HEK293 (cell line): ENCODE results near the gene FAM120C.

Source experiments
- CTCF ChIP-seq: fragments of 450-650 bp; formaldehyde crosslinking; IDR thresholded peaks from 2 replicates; pipeline ENCODE4 v1.5.1; 2016; ENCODE audit warnings: missing biosample characterization, missing genetic modification characterization
- SALL2 ChIP-seq: fragments of 450-650 bp; formaldehyde crosslinking; IDR thresholded peaks from 2 replicates; pipeline ENCODE4 v1.5.0; 2017; ENCODE audit warnings: missing biosample characterization, mild to moderate bottlenecking, missing genetic modification characterization, borderline replicate concordance
- ZNF133 ChIP-seq: fragments of 450-650 bp; formaldehyde crosslinking; IDR thresholded peaks from 2 replicates; pipeline ENCODE4 v1.5.1; 2016; ENCODE audit warnings: missing biosample characterization, missing genetic modification characterization
- ZNF354C ChIP-seq: fragments of 450-650 bp; formaldehyde crosslinking; IDR thresholded peaks from 2 replicates; pipeline ENCODE4 v1.5.1; 2016; ENCODE audit warnings: missing biosample characterization, missing genetic modification characterization, low read depth, borderline replicate concordance
- ZNF791 ChIP-seq: fragments of 450-650 bp; formaldehyde crosslinking; IDR thresholded peaks from 2 replicates; pipeline ENCODE4 v1.5.1; 2016; ENCODE audit warnings: missing biosample characterization, missing genetic modification characterization
- ZNF792 ChIP-seq: fragments of 450-650 bp; formaldehyde crosslinking; IDR thresholded peaks from 2 replicates; pipeline ENCODE4 v1.5.1; 2016; ENCODE audit warnings: missing biosample characterization, missing genetic modification characterization
- ZNF830 ChIP-seq: fragments of 450-650 bp; IDR thresholded peaks from 2 replicates; pipeline ENCODE4 v1.5.0; 2018; ENCODE audit warnings: missing biosample characterization, missing genetic modification characterization, low read depth, mild to moderate bottlenecking, moderate library complexity

- no peak for TF ChIP-seq SALL2 (tag by site-specific recombination)
- no peak for TF ChIP-seq ZNF133 (tag by site-specific recombination)
- TF ChIP-seq ZNF792, result no peak
- no peak for TF ChIP-seq CTCF (tag by site-specific recombination)
- no peak for TF ChIP-seq ZNF354C (tag by site-specific recombination)
- TF ChIP-seq ZNF830 (tag by site-specific recombination), result no peak
- TF ChIP-seq ZNF791 (tag by site-specific recombination), result no peak
These were observed 119.7 kb downstream of the FAM120C start for GRCh38 chrX:54063361-54063760.
